ENCODE data around the gene KMT2B. TPM values are rescaled to one million over a fixed set of nuclear protein-coding genes. Genes with fewer than 3 reads are reported as not detected.
A peak's percentile ranks its signal among the peaks of the same experiment; 100 is the strongest.

Gene KMT2B
- total and polyA plus RNA-seq, 4 donors: 21.7 to 41.0 (median 27.5) TPM

GRCh38 chr19:35757231-35757748 lies 39.5 kb downstream of the KMT2B start:
- ATAC-seq (ENCODE audit: insufficient read depth, low FRiP score) (peak; percentile 6), DNase-seq (peak; percentile 89 to 94 (median 92))
- Histone ChIP-seq H3K4me3 (no peak overlapping the region), H3K9ac (ENCODE audit: insufficient read depth in 1 of 2, low read length in 2 of 2) (peak overlapping the region in 1 of 2 donors; percentile 56), H3K36me3 (ENCODE audit: control insufficient read depth in 4 of 4, insufficient read depth in 4 of 4, low read length in 4 of 4) (peaks cover 0 to 25% (median 21%) of the 10 kb centered on the region in 4 donors), H3K27me3 (ENCODE audit: control insufficient read depth in 3 of 3, insufficient read depth in 3 of 3, low read length in 2 of 3) (peaks cover 0 to 4% (median 0%) of the 10 kb centered on the region in 3 donors), H3K9me3 (ENCODE audit: control insufficient read depth in 4 of 4, insufficient read depth in 3 of 4, low read length in 3 of 4) (peaks cover 0 to 4% (median 0%) of the 10 kb centered on the region in 4 donors), H3K27ac (ENCODE audit: low read depth in 1 of 2, low read length in 1 of 2) (peak overlapping the region; percentile 88 to 97), H3K4me1 (ENCODE audit: control insufficient read depth in 5 of 5, insufficient read depth in 5 of 5, low read length in 5 of 5) (peaks cover 0 to 32% (median 14%) of the 10 kb centered on the region in 5 donors)
- TF ChIP-seq, protein P1, sequence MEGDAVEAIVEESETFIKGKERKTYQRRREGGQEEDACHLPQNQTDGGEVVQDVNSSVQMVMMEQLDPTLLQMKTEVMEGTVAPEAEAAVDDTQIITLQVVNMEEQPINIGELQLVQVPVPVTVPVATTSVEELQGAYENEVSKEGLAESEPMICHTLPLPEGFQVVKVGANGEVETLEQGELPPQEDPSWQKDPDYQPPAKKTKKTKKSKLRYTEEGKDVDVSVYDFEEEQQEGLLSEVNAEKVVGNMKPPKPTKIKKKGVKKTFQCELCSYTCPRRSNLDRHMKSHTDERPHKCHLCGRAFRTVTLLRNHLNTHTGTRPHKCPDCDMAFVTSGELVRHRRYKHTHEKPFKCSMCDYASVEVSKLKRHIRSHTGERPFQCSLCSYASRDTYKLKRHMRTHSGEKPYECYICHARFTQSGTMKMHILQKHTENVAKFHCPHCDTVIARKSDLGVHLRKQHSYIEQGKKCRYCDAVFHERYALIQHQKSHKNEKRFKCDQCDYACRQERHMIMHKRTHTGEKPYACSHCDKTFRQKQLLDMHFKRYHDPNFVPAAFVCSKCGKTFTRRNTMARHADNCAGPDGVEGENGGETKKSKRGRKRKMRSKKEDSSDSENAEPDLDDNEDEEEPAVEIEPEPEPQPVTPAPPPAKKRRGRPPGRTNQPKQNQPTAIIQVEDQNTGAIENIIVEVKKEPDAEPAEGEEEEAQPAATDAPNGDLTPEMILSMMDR (IDR thresholded peaks at IDR 0.05; ENCODE audit: control extremely low read depth, extremely low read depth): no peak
- WGBS, 2 donors: 7 to 11% methylated on average over 18 to 19 of the region's 19 CpGs

DNA sequence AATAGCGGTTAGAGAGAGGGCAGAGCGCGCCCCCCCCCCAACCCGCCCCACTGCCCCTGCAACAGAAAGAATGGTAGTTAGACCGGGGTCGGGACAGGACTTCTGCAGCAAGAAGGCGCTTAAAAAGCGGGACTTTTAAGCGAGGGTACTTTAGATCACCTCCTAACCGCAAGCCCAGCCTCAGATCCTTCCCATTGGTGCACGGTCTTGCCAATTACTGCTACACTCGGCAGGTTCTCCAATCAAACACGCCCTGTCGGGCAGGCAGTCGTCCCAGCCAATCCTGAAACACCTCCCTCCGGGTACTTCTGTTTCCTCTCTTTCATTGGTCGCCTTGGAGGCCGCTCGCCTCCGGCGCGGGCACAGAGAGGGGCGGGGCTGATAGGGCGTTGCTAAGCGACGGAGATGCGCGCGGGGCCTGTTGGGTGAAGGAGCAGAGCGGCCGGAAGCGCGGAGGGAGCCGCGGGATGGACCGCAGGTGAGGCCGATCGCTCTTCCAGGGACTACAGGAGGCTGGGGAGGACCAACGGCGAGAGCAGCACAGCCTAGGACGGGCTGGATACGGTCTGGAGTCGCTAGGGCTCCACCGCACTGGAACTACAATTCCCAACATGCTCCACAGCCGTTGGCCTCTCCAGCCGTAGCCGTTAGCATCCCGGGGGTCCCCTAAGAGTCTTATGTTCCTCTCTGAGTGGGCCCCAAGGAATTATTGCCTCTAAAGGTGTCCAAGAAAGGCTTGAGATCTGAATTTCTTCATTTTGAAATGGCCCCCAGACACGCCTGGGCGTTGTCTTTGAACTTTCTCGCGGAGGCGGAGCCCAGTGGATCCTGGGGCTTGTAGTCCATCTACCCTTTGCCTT lies 40.2 kb downstream of the KMT2B start, which contains the start of gene PROSER3:
Gene PROSER3 (plus strand): TSS at position 428 of the 860 bp plus-strand sequence. CDS start 40 bp downstream, at position 468.
- ATAC-seq (ENCODE audit: insufficient read depth, low FRiP score): peak; percentile 95
- Histone ChIP-seq H3K4me1 (ENCODE audit: control insufficient read depth in 5 of 5, insufficient read depth in 5 of 5, low read length in 5 of 5) (peaks cover 0 to 32% (median 14%) of the 10 kb centered on the region in 5 donors), H3K9me3 (ENCODE audit: control insufficient read depth in 4 of 4, insufficient read depth in 3 of 4, low read length in 3 of 4) (peaks cover 0 to 2% (median 0%) of the 10 kb centered on the region in 4 donors), H3K27ac (ENCODE audit: low read depth in 1 of 2, low read length in 1 of 2) (peak within 1 kb of the TSS; percentile 97), H3K4me3 (peak within 1 kb of the TSS; percentile 91), H3K9ac (ENCODE audit: insufficient read depth in 1 of 2, low read length in 2 of 2) (peak within 1 kb of the TSS; percentile 46 to 96), H3K27me3 (ENCODE audit: control insufficient read depth in 3 of 3, insufficient read depth in 3 of 3, low read length in 2 of 3) (peaks cover 0 to 4% (median 0%) of the 10 kb centered on the region in 3 donors), H3K36me3 (ENCODE audit: control insufficient read depth in 4 of 4, insufficient read depth in 4 of 4, low read length in 4 of 4) (peaks cover 0 to 20% (median 17%) of the 10 kb centered on the region in 4 donors)
- peak; percentile 99 to 100 (median 100) for DNase-seq
- TF ChIP-seq, protein P1 (IDR thresholded peaks at IDR 0.05; ENCODE audit: control extremely low read depth, extremely low read depth): no peak
- WGBS, 2 donors: 0% methylated on average over 52 to 53 of the region's 53 CpGs

GRCh38 chr19:35759697-35760096 lies 41.9 kb downstream of the KMT2B start:
- H3K4me1 ChIP-seq (ENCODE audit: control insufficient read depth in 5 of 5, insufficient read depth in 5 of 5, low read length in 5 of 5): peaks cover 0 to 32% (median 14%) of the 10 kb centered on the region in 5 donors
- peaks cover 0 to 2% (median 0%) of the 10 kb centered on the region in 4 donors for H3K9me3 ChIP-seq (ENCODE audit: control insufficient read depth in 4 of 4, insufficient read depth in 3 of 4, low read length in 3 of 4)
- 91 to 100% methylated on average over 2 of the region's 2 CpGs for WGBS, 2 donors
- H3K27me3 ChIP-seq (ENCODE audit: control insufficient read depth in 3 of 3, insufficient read depth in 3 of 3, low read length in 2 of 3): peaks cover 0 to 4% (median 0%) of the 10 kb centered on the region in 3 donors
- H3K9ac ChIP-seq (ENCODE audit: insufficient read depth in 1 of 2, low read length in 2 of 2): peak overlapping the region in 1 of 2 donors; percentile 37
- no peak for ATAC-seq (ENCODE audit: insufficient read depth, low FRiP score)
- H3K4me3 ChIP-seq: no peak overlapping the region
- peaks cover 0 to 12% (median 11%) of the 10 kb centered on the region in 4 donors for H3K36me3 ChIP-seq (ENCODE audit: control insufficient read depth in 4 of 4, insufficient read depth in 4 of 4, low read length in 4 of 4)
- no peak for DNase-seq
- no peak overlapping the region for H3K27ac ChIP-seq (ENCODE audit: low read depth in 1 of 2, low read length in 1 of 2)
- TF ChIP-seq, protein P1 (IDR thresholded peaks at IDR 0.05; ENCODE audit: control extremely low read depth, extremely low read depth): no peak
